GM18861 (cell line): ENCODE results near the gene RALGPS1.
"Not testable (repeated sequence)": the region's sequence is repeated elsewhere in the genome, so short reads cannot be mapped to it uniquely, and the experiment has no call there.

ENCODE experiments used
- ATAC-seq: cut with Tn5 transposase; IDR thresholded peaks from one replicate; pipeline ENCODE4 v1.9.1; 2021; ENCODE audit not compliant: unreplicated experiment

The RALGPS1 gene

GRCh38 chr9:127132921-127133647, 218.5 kb downstream of the RALGPS1 start:
- no peak for ATAC-seq

DNA sequence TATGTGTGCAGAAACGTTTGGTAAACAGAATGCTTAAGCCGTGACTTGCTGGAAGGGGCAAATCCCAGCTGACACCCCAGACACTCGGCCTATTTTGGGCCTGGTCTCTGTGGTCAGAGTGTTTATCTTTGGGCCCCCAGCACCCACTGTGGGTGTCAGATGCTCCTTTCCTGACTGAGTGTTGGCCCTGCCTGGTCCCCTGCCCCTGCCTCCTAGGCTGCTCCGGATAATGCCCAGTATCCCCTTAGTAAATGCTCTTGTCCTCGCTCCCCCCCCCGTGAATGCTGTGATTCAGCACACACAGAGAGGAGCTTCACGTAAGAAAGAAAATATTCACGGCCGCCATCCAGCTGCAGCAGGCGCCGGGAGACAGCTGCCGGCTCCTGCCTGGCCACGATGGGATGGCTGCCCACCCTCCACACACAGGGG, 219.2 kb downstream of the RALGPS1 start:
- no peak for ATAC-seq

GRCh38 chr9:127135056-127135745, 220.6 kb downstream of the RALGPS1 start:
- no peak for ATAC-seq

- ATAC-seq = no peak
Observed at GRCh38 chr9:127136081-127136879, 221.7 kb downstream of the RALGPS1 start.

GRCh38 chr9:127136880-127137639, 222.5 kb downstream of the RALGPS1 start:
- ATAC-seq = no peak

DNA sequence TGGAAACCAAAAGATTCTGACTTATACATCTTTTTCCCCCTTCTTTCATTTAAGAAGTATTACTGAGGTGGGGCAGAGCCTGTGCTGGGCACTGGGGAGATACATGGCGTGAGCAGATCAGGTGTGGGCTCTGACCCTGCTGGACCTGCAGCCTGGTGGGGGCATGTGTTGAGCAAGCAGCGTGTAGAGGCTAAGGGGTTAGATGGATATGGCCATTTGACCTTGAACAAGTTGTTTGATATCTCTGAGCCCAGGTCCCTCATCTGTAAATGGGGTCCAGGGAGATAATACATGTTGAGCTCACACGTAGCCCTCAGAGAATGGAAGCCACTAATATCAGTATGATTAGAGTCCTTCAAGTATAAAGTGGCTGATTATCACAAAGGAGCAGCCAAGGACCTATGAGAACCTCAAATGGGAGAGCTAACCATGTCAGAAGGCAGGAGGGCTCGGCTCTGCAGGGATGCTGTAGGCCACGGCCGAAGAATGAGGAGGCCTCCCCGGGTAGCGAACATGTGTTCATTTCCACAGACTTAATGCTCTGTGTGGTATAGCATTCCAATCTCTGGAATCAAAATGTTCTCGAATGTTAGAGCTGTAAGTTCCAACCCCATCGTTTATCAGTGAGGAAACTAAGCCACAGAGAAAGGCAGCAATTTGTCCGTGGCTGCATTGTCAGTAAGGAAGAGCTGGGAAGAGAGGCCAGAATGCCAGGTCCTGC, 223.2 kb downstream of the RALGPS1 start:
- no peak for ATAC-seq

DNA sequence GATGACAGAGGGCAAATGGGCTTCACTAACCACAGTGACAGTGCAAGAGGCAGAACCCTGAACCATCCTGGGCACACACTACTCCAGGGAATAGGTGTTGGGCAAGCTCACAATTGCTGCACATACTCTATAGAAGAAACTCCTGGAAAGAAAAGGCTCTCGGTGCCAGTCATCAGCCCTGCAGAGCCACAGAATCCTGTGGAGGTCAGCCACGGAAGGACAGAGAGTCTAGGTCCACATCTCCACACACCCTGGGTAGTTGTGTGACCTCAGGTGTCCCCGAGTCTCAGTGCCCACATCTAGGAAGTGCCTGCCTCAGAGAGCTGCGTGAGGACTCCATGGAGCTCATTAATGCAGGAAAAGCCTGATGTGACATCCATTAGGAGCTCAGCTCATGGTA, 223.9 kb downstream of the RALGPS1 start:
- ATAC-seq = no peak

DNA sequence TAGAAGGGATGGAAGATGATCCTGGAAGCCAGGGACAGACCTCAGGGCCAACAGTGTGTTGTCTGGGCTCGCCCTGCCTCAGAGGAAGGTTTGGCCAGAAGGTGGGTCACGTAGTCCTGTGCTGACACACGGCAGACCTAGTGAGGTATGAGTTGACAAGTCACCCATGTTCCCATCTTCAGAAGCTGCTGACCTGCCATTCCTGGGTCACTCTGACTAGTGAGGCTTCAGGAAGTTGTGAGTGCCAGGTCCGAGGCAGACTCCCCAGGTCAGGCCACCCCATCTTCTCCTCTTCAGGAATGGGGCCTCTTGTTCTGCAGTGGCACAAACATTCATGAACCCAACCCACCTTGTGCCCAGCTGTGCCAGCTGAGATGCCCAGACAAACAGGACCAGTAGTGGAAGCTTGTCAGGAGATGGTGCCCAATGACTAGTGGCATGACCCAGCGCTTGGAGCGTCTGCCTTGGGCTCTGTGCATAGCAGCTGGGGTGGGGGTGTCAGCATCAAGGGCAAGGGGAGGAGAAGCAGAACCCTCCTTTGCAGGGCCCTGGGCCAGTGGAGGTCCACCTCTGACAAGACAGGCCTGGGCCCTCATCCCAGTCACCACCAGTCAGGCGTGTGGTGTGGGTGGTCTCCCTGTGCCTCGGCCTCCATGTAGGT, 224.6 kb downstream of the RALGPS1 start:
- ATAC-seq = no peak

DNA sequence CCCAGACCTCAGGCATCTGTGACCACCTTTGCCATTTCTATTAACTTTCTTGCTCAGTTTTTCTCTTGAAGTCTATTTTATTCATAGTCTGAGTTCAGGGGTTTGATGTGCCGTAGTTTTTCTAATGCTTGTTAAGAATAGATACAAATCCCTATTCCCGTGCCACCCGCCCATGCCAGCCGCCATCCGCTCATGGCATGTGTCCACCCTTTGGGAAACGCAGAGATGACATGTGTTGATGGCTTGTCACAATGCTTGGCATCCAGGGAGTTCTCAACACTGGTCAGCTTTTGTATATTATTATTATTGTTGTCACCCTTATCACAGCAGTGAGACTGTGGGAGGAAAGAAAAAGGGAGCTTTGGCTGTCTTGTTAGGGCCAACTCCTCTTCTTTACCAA, 225.2 kb downstream of the RALGPS1 start:
- ATAC-seq = no peak

- ATAC-seq = no peak
Observed at GRCh38 chr9:127140181-127140580, 225.6 kb downstream of the RALGPS1 start.

DNA sequence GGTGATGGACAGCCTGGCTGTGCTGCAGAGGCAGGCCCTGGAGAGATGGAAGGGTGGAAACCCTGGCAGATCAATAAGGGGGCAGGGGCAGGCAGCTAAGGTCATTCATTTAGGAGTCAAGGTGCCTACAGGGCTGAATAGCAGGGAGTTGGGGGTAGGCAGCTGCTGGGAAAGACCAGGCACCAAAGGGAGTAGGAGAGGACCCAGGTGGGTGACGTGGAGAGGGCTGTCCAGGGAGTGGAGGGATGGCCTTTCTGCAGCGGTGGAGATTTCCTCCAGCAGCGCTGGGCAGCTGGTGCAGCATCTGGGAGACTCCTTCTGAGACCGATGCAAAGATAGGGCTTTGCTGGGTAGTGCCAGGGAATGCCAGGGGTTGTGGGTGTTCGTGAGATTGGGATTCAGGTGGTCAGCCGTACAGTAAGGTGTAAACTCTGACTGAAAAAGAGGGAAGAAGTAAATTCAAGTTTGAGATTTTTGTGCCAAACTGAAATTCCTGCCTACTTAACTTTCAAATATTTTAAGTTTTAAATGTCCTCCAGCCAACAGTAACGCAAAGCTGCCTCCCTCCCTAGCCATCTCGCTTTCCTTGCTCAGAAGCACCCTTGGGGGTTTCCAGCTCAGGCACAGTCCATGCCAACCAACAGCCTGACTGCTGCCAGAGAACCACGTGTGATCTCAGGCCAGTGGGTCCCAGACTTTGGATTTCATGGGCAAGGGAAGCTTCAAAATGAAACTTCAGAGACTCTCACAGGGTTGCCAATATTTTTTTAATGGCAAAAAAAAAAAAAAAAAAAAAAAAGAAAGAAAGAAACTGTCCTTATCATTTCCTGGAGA, 226.5 kb downstream of the RALGPS1 start:
- ATAC-seq = no peak

DNA sequence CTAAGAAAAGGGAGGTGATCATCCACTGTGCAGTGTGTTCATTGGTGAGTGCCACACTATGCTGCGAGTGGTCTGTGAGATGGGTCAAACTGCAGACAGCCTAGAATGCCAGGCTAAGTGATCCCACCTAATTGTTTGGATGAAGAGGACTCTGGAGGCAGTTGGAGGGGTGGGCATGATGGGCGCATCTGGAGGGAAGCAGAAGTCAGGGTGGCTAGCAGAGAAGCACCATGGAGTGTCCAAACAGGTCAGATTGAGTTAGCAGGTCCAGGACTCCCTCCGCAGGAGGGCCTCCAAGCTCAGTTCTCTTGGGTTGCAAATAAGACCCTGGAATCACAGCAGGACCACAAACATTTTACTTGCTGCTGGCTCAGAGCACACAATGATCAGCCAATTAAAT, 227.7 kb downstream of the RALGPS1 start:
- no peak for ATAC-seq

DNA sequence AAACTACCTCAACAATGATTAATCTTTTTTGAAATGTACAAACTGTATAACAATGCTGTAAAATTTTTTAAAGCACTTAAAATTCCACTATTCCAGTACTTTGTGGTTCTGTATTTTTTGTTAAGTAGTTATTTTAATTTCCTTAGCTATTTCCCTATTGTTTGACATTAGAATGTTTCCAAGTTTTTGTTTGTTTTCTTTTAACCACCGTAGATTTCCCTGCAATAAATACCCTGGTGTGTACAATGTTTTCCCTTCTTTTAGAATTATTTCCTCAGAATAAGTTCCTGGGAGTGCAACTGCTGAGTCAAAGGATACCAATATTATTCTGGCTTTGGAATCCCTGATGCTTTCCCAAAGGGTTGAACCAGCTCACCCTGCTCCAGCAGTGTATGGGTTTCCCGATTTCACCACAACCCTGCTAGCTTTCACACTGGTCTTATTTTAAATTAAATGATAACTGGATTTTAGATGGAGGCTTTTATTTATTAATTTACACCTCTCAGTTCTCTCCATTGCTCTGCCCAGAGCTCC, 228.4 kb downstream of the RALGPS1 start:
- no peak for ATAC-seq

GRCh38 chr9:127143920-127144465, 229.4 kb downstream of the RALGPS1 start:
- no peak for ATAC-seq

- no peak for ATAC-seq
Observed at GRCh38 chr9:127144670-127145445, 230.3 kb downstream of the RALGPS1 start.

GRCh38 chr9:127146841-127147240, 232.3 kb downstream of the RALGPS1 start:
- not testable (repeated sequence) for ATAC-seq

DNA sequence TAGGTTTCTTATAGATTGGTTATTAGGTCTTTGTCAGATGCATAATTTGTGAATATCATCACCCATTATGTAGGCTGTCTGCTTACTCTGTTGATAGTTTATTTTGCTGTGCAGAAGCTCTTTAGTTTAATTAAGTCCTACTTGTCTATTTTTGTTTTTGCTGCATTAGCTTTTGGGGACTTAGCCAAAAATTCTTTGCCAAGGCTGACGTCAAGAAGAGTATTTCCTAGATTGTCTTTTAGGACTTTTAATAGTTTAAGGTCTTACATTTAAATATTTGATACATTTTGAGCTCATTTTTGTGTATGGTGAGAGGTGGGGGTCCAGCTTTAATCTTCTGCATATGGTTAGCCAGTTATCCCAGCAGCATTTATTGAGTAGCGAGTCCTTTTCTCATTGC, 232.7 kb downstream of the RALGPS1 start:
- ATAC-seq = no peak

GRCh38 chr9:127148014-127148413, 233.4 kb downstream of the RALGPS1 start:
- no peak for ATAC-seq
